ENCODE data around the gene CCR9. TPM values are rescaled to one million over a fixed set of nuclear protein-coding genes. Genes with fewer than 3 reads are reported as not detected.

CCR9 gene
- total and polyA plus RNA-seq, 2 experiments from 2014 or later, result not detected

DNA sequence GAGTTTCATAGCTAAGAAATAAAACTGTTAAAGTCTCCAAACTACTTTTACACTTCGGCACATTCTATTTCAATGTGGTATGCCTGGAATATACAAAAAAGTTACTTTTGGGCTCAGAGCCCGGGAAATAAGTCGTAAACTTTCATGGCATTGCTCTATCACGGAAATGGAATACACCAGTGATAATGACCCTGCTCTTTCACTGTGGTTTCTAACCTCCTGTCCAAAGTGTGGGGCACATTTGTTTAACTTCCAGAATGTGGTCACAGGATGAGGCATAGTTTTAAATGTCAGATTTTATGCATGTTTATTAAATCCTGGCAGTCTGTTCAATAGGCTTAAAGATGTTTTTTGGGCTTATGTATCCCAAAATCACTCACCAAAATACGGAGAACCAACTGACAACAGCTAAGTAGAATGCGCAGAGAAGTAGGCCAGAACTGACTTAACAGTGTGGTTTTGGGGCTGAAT is 62.0 kb downstream of the CCR9 start:
- H3K27me3 ChIP-seq (replicated peaks; ENCODE audit: insufficient read depth), result no peaks in the 10 kb centered on the region
- peaks cover 21% of the 10 kb centered on the region for H3K4me1 ChIP-seq (ENCODE audit: insufficient read depth)
- TF ChIP-seq EZH2phosphoT487 (IDR thresholded peaks at IDR 0.05; ENCODE audit: insufficient read depth, low read depth), result peak; percentile 97
- TF ChIP-seq EZH2 (IDR thresholded peaks at IDR 0.05; ENCODE audit: insufficient read depth, poor library complexity, severe bottlenecking), result no peak
- H4K20me1 ChIP-seq (ENCODE audit: insufficient read depth), result no peaks in the 10 kb centered on the region
- peak; percentile 80 for DNase-seq
- in situ Hi-C loops (cut with MboI), result loop anchor here (25.0 kb wide), 1 partner anchor 414 kb away; the partner anchor contains the start of genes CCR2 and CCR5
- no peaks in the 10 kb centered on the region for H3K9me2 ChIP-seq (ENCODE audit: insufficient read depth)
- H3K4me2 ChIP-seq (ENCODE audit: unreplicated experiment), result peak overlapping the region; percentile 3
- H3F3A ChIP-seq (ENCODE audit: insufficient read depth), result peaks cover 15% of the 10 kb centered on the region
- no peaks in the 10 kb centered on the region for H3K36me3 ChIP-seq (ENCODE audit: low read depth)
- H3K4me3 ChIP-seq, result no peak overlapping the region
- no peak overlapping the region for H3K27ac ChIP-seq
- WGBS, 2 experiments (ENCODE audit: low coverage in 1 of 2, low lambda C conversion rate in 2 of 2, missing lambda C conversion rate in 2 of 2), result 34 to 46% methylated on average over 6 of the region's 6 CpGs
- no peak overlapping the region for H2AFZ ChIP-seq
- H3K79me2 ChIP-seq (ENCODE audit: insufficient read depth), result no peaks in the 10 kb centered on the region
- H3K9me3 ChIP-seq (ENCODE audit: low read depth), result no peaks in the 10 kb centered on the region
- no peak overlapping the region for H3K9ac ChIP-seq

- H3K4me1 ChIP-seq (ENCODE audit: insufficient read depth), result peaks cover 21% of the 10 kb centered on the region
- H2AFZ ChIP-seq, result no peak overlapping the region
- no peak overlapping the region for H3K4me3 ChIP-seq
- no peak for DNase-seq
- H3F3A ChIP-seq (ENCODE audit: insufficient read depth), result peaks cover 15% of the 10 kb centered on the region
- WGBS, 2 experiments (ENCODE audit: low coverage in 1 of 2, low lambda C conversion rate in 2 of 2, missing lambda C conversion rate in 2 of 2), result 93 to 96% methylated on average over 6 of the region's 6 CpGs
- H4K20me1 ChIP-seq (ENCODE audit: insufficient read depth), result no peaks in the 10 kb centered on the region
- H3K27me3 ChIP-seq (replicated peaks; ENCODE audit: insufficient read depth), result no peaks in the 10 kb centered on the region
- no peaks in the 10 kb centered on the region for H3K9me2 ChIP-seq (ENCODE audit: insufficient read depth)
- in situ Hi-C loops (cut with MboI), result loop anchor here (25.0 kb wide), 1 partner anchor 413 kb away; the partner anchor contains the start of genes CCR2 and CCR5
- TF ChIP-seq EZH2phosphoT487 (IDR thresholded peaks at IDR 0.05; ENCODE audit: insufficient read depth, low read depth), result no peak
- no peak for TF ChIP-seq EZH2 (IDR thresholded peaks at IDR 0.05; ENCODE audit: insufficient read depth, poor library complexity, severe bottlenecking)
- no peaks in the 10 kb centered on the region for H3K9me3 ChIP-seq (ENCODE audit: low read depth)
- no peak overlapping the region for H3K4me2 ChIP-seq (ENCODE audit: unreplicated experiment)
- no peaks in the 10 kb centered on the region for H3K79me2 ChIP-seq (ENCODE audit: insufficient read depth)
- no peaks in the 10 kb centered on the region for H3K36me3 ChIP-seq (ENCODE audit: low read depth)
- no peak overlapping the region for H3K9ac ChIP-seq
- H3K27ac ChIP-seq, result no peak overlapping the region
Measured at GRCh38 chr3:45948881-45949280, 62.5 kb downstream of the CCR9 start.

DNA sequence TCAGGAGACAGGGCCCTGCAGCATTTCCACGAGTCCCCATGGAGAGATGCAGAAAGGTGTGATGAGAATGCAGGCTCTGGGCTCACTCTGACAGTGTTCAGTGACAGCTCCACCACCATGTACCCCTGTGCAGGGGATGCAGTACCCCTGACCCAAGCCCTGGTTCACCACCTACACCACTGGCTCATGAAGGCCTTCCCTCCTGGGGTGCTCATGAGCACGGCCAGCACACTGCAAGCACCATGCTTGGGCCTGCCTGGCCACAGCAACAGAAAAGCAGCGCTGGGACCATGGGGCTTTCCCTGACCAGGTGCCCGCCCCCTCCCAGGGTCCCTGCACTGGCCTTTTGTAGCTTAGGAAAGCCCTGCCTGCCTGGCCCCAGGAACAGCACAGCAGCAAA is 63.1 kb downstream of the CCR9 start:
- Histone ChIP-seq H2AFZ (no peak overlapping the region), H3K27me3 (replicated peaks; ENCODE audit: insufficient read depth) (no peaks in the 10 kb centered on the region), H3K4me2 (ENCODE audit: unreplicated experiment) (no peak overlapping the region), H3K4me1 (ENCODE audit: insufficient read depth) (peaks cover 21% of the 10 kb centered on the region), H3K27ac (no peak overlapping the region), H3K9me2 (ENCODE audit: insufficient read depth) (no peaks in the 10 kb centered on the region), H3K9me3 (ENCODE audit: low read depth) (no peaks in the 10 kb centered on the region), H3F3A (ENCODE audit: insufficient read depth) (peaks cover 15% of the 10 kb centered on the region), H3K36me3 (ENCODE audit: low read depth) (no peaks in the 10 kb centered on the region), H4K20me1 (ENCODE audit: insufficient read depth) (no peaks in the 10 kb centered on the region), H3K9ac (no peak overlapping the region), H3K79me2 (ENCODE audit: insufficient read depth) (no peaks in the 10 kb centered on the region), H3K4me3 (no peak overlapping the region)
- no peak for TF ChIP-seq EZH2 (IDR thresholded peaks at IDR 0.05; ENCODE audit: insufficient read depth, poor library complexity, severe bottlenecking)
- TF ChIP-seq EZH2phosphoT487 (IDR thresholded peaks at IDR 0.05; ENCODE audit: insufficient read depth, low read depth), result no peak
- no peak for DNase-seq
- WGBS, 2 experiments (ENCODE audit: low coverage in 1 of 2, low lambda C conversion rate in 2 of 2, missing lambda C conversion rate in 2 of 2), result 100% methylated on average over 4 of the region's 4 CpGs
- in situ Hi-C loops (cut with MboI), result loop anchor here (25.0 kb wide), 1 partner anchor 413 kb away; the partner anchor contains the start of genes CCR2 and CCR5

GRCh38 chr3:45950131-45950530 is 63.8 kb downstream of the CCR9 start:
- H3K4me3 ChIP-seq, result no peak overlapping the region
- no peaks in the 10 kb centered on the region for H3K79me2 ChIP-seq (ENCODE audit: insufficient read depth)
- TF ChIP-seq EZH2phosphoT487 (IDR thresholded peaks at IDR 0.05; ENCODE audit: insufficient read depth, low read depth), result no peak
- TF ChIP-seq EZH2 (IDR thresholded peaks at IDR 0.05; ENCODE audit: insufficient read depth, poor library complexity, severe bottlenecking), result no peak
- no peaks in the 10 kb centered on the region for H4K20me1 ChIP-seq (ENCODE audit: insufficient read depth)
- no peaks in the 10 kb centered on the region for H3K9me2 ChIP-seq (ENCODE audit: insufficient read depth)
- H3K4me2 ChIP-seq (ENCODE audit: unreplicated experiment), result no peak overlapping the region
- no peaks in the 10 kb centered on the region; the same call in 1 of the 2 replicates for H3K36me3 ChIP-seq (ENCODE audit: low read depth)
- no peak for DNase-seq
- H3K9me3 ChIP-seq (ENCODE audit: low read depth), result no peaks in the 10 kb centered on the region
- H3K27ac ChIP-seq, result no peak overlapping the region
- 97 to 100% methylated on average over 2 of the region's 2 CpGs for WGBS, 2 experiments (ENCODE audit: low coverage in 1 of 2, low lambda C conversion rate in 2 of 2, missing lambda C conversion rate in 2 of 2)
- in situ Hi-C loops (cut with MboI), result no loop called here
- peaks cover 21% of the 10 kb centered on the region for H3K4me1 ChIP-seq (ENCODE audit: insufficient read depth)
- no peak overlapping the region for H2AFZ ChIP-seq
- H3K27me3 ChIP-seq (replicated peaks; ENCODE audit: insufficient read depth), result no peaks in the 10 kb centered on the region
- peaks cover 15% of the 10 kb centered on the region for H3F3A ChIP-seq (ENCODE audit: insufficient read depth)
- H3K9ac ChIP-seq, result no peak overlapping the region

Measured in GM23248 (cell line).